Measurements from ENCODE around the gene ORC4. TPM values are rescaled to one million over a fixed set of nuclear protein-coding genes. Genes with fewer than 3 reads are reported as not detected.

ORC4 gene
- total RNA-seq, 1 experiment from 2014 or later, result 72.9 TPM

GRCh38 chr2:147927053-147927588, 93.4 kb downstream of the ORC4 start:
- Histone ChIP-seq H2BK120ac (ENCODE audit: low read depth, low read length, poor library complexity, severe bottlenecking) (no peak overlapping the region), H3T11ph (ENCODE audit: low read length) (no peak overlapping the region), H4K91ac (ENCODE audit: insufficient read length, low read depth, low read length) (no peak overlapping the region), H3K4me1 (ENCODE audit: insufficient read depth, low read length) (no peaks in the 10 kb centered on the region), H3K56ac (ENCODE audit: insufficient read length, low read depth, low read length) (no peak overlapping the region), H2BK5ac (ENCODE audit: insufficient read length, low read length) (no peak overlapping the region), H3K4me2 (ENCODE audit: insufficient read depth, insufficient read length, low read length) (no peak overlapping the region), H2AK5ac (ENCODE audit: insufficient read length, low read length) (no peak overlapping the region), H3K79me2 (ENCODE audit: insufficient read depth, low read length) (no peaks in the 10 kb centered on the region), H3K27ac (ENCODE audit: insufficient read length, low read depth, low read length) (no peak overlapping the region), H3K9me3 (ENCODE audit: control insufficient read depth, low read depth, low read length) (no peaks in the 10 kb centered on the region), H2BK12ac (ENCODE audit: insufficient read length, low read depth, low read length) (no peak overlapping the region), H4K5ac (ENCODE audit: insufficient read length, low read depth, low read length) (no peak overlapping the region), H2BK15ac (ENCODE audit: low read depth, low read length) (no peak overlapping the region), H2AFZ (ENCODE audit: low read length) (no peak overlapping the region), H3K4ac (ENCODE audit: low read depth, low read length) (no peak overlapping the region), H2BK20ac (ENCODE audit: low read depth, low read length, poor library complexity, severe bottlenecking) (no peak overlapping the region), H4K20me1 (ENCODE audit: control insufficient read depth, insufficient read depth, insufficient read length) (no peaks in the 10 kb centered on the region), H4K8ac (replicated peaks; ENCODE audit: insufficient read length, low read depth, low read length) (no peak overlapping the region), H3K27me3 (ENCODE audit: insufficient read depth, low read length) (no peaks in the 10 kb centered on the region), H3K14ac (ENCODE audit: insufficient read depth, low read length) (no peak overlapping the region), H3K9ac (ENCODE audit: extremely low read depth, insufficient read length, low read length) (no peak overlapping the region), H3K23ac (ENCODE audit: insufficient read length, low read depth, low read length) (no peak overlapping the region), H3K79me1 (ENCODE audit: insufficient read depth, low read depth, low read length, poor library complexity, severe bottlenecking) (no peaks in the 10 kb centered on the region), H3K18ac (ENCODE audit: insufficient read length, low read depth, low read length) (no peak overlapping the region), H3K23me2 (ENCODE audit: insufficient read length, low read depth, low read length, poor library complexity, severe bottlenecking) (no peaks in the 10 kb centered on the region)
- TF ChIP-seq CTCF (conservative IDR thresholded peaks at IDR 0.05), result no peak
- WGBS (ENCODE audit: extremely low coverage, insufficient read length, low lambda C conversion rate), result no CpG with 5 or more reads among the region's 4 CpGs
- Mint-ChIP-seq H3K36me3 (ENCODE audit: insufficient read depth in 1 of 3, low read depth in 3 of 3) (peaks cover 2 to 15% (median 14%) of the 10 kb centered on the region in 3 experiments; a peak in 5 of 7 replicates), H3K27me3 (ENCODE audit: low read depth) (no peaks in the 10 kb centered on the region), H3K4me3 (no peak overlapping the region), H3K27ac (no peak overlapping the region), H3K4me1 (no peaks in the 10 kb centered on the region), H3K9me3 (no peaks in the 10 kb centered on the region; a peak in 1 of 5 replicates)
- no peak for DNase-seq
